ENCODE results near the gene CPA3. TPM values are rescaled to one million over a fixed set of nuclear protein-coding genes. Genes with fewer than 3 reads are reported as not detected.

CPA3 gene
- total RNA-seq (2014; rRNA removed; shearing (Covaris generic)) (not detected in 2 replicates), polyA plus RNA-seq (2016; fragmentation: Nextera tagmentation; extraction: Ambion mirVana) (not detected in 2 replicates)

GRCh38 chr3:148865049-148865448, at the start of gene CPA3:
TSS of gene CPA3 (plus strand) at chr3:148865296. CDS start at chr3:148865308, 12 bp downstream.
- Histone ChIP-seq H3K4me2 (ENCODE audit: unreplicated experiment) (no peak within 1 kb of the TSS), H3K27me3 (replicated peaks; ENCODE audit: insufficient read depth) (no peaks in the 10 kb centered on the region), H3K4me1 (ENCODE audit: insufficient read depth) (no peaks in the 10 kb centered on the region), H3K9me2 (ENCODE audit: insufficient read depth) (no peaks in the 10 kb centered on the region), H3K27ac (no peak within 1 kb of the TSS), H3K79me2 (ENCODE audit: insufficient read depth) (no peaks in the 10 kb centered on the region), H3F3A (ENCODE audit: insufficient read depth) (no peaks in the 10 kb centered on the region), H3K36me3 (ENCODE audit: low read depth) (no peaks in the 10 kb centered on the region), H2AFZ (no peak within 1 kb of the TSS), H4K20me1 (ENCODE audit: insufficient read depth) (no peaks in the 10 kb centered on the region), H3K9me3 (ENCODE audit: low read depth) (no peaks in the 10 kb centered on the region), H3K4me3 (no peak within 1 kb of the TSS), H3K9ac (no peak within 1 kb of the TSS)
- no peak for DNase-seq
- TF ChIP-seq EZH2phosphoT487 (IDR thresholded peaks at IDR 0.05; ENCODE audit: insufficient read depth, low read depth): no peak
- no peak for TF ChIP-seq EZH2 (IDR thresholded peaks at IDR 0.05; ENCODE audit: insufficient read depth, poor library complexity, severe bottlenecking)
- in situ Hi-C loops (cut with MboI): no loop called here
- 94 to 95% methylated on average over 1 of the region's 1 CpG for WGBS, 2 experiments (ENCODE audit: low coverage in 1 of 2, low lambda C conversion rate in 2 of 2, missing lambda C conversion rate in 2 of 2)

GRCh38 chr3:148815316-148816110, 49.6 kb upstream of the CPA3 start:
- Histone ChIP-seq H3K9ac (no peak overlapping the region), H3K4me1 (ENCODE audit: insufficient read depth) (no peaks in the 10 kb centered on the region), H3K79me2 (ENCODE audit: insufficient read depth) (no peaks in the 10 kb centered on the region), H3F3A (ENCODE audit: insufficient read depth) (no peaks in the 10 kb centered on the region), H3K4me2 (ENCODE audit: unreplicated experiment) (no peak overlapping the region), H3K36me3 (ENCODE audit: low read depth) (no peaks in the 10 kb centered on the region), H3K4me3 (no peak overlapping the region), H4K20me1 (ENCODE audit: insufficient read depth) (no peaks in the 10 kb centered on the region; the same call in 1 of the 2 replicates), H2AFZ (no peak overlapping the region), H3K9me3 (ENCODE audit: low read depth) (no peaks in the 10 kb centered on the region), H3K27ac (no peak overlapping the region), H3K27me3 (replicated peaks; ENCODE audit: insufficient read depth) (no peaks in the 10 kb centered on the region), H3K9me2 (ENCODE audit: insufficient read depth) (no peaks in the 10 kb centered on the region)
- 62 to 64% methylated on average over 11 of the region's 11 CpGs for WGBS, 2 experiments (ENCODE audit: low coverage in 1 of 2, low lambda C conversion rate in 2 of 2, missing lambda C conversion rate in 2 of 2)
- in situ Hi-C loops (cut with MboI): no loop called here
- TF ChIP-seq EZH2 (IDR thresholded peaks at IDR 0.05; ENCODE audit: insufficient read depth, poor library complexity, severe bottlenecking) (no peak), EZH2phosphoT487 (IDR thresholded peaks at IDR 0.05; ENCODE audit: insufficient read depth, low read depth) (no peak)
- DNase-seq: no peak

- no peaks in the 10 kb centered on the region for H3K9me3 ChIP-seq (ENCODE audit: low read depth)
- H3K79me2 ChIP-seq (ENCODE audit: insufficient read depth): no peaks in the 10 kb centered on the region
- TF ChIP-seq EZH2 (IDR thresholded peaks at IDR 0.05; ENCODE audit: insufficient read depth, poor library complexity, severe bottlenecking) (no peak), EZH2phosphoT487 (IDR thresholded peaks at IDR 0.05; ENCODE audit: insufficient read depth, low read depth) (no peak)
- H3F3A ChIP-seq (ENCODE audit: insufficient read depth): no peaks in the 10 kb centered on the region
- no peak overlapping the region for H3K4me2 ChIP-seq (ENCODE audit: unreplicated experiment)
- no peak overlapping the region for H3K27ac ChIP-seq
- no peak overlapping the region for H3K4me3 ChIP-seq
- no peak overlapping the region for H3K9ac ChIP-seq
- no peak for DNase-seq
- in situ Hi-C loops (cut with MboI): no loop called here
- whole genome bisulfite sequencing, 2 experiments (ENCODE audit: low coverage in 1 of 2, low lambda C conversion rate in 2 of 2, missing lambda C conversion rate in 2 of 2): 78% methylated on average over 2 of the region's 2 CpGs
- no peaks in the 10 kb centered on the region for H3K27me3 ChIP-seq (replicated peaks; ENCODE audit: insufficient read depth)
- H3K9me2 ChIP-seq (ENCODE audit: insufficient read depth): no peaks in the 10 kb centered on the region
- no peak overlapping the region for H2AFZ ChIP-seq
- no peaks in the 10 kb centered on the region for H3K36me3 ChIP-seq (ENCODE audit: low read depth)
- no peaks in the 10 kb centered on the region for H3K4me1 ChIP-seq (ENCODE audit: insufficient read depth)
- H4K20me1 ChIP-seq (ENCODE audit: insufficient read depth): no peaks in the 10 kb centered on the region; the same call in 1 of the 2 replicates
Observed at GRCh38 chr3:148816427-148816826, 48.7 kb upstream of the CPA3 start.

GRCh38 chr3:148816981-148817525, 48.0 kb upstream of the CPA3 start:
- Histone ChIP-seq H3K9me2 (ENCODE audit: insufficient read depth) (no peaks in the 10 kb centered on the region), H3F3A (ENCODE audit: insufficient read depth) (no peaks in the 10 kb centered on the region), H3K9me3 (ENCODE audit: low read depth) (no peaks in the 10 kb centered on the region), H2AFZ (no peak overlapping the region), H3K36me3 (ENCODE audit: low read depth) (no peaks in the 10 kb centered on the region), H3K27ac (no peak overlapping the region), H3K4me1 (ENCODE audit: insufficient read depth) (no peaks in the 10 kb centered on the region), H3K4me2 (ENCODE audit: unreplicated experiment) (no peak overlapping the region), H3K79me2 (ENCODE audit: insufficient read depth) (no peaks in the 10 kb centered on the region), H3K9ac (no peak overlapping the region), H3K27me3 (replicated peaks; ENCODE audit: insufficient read depth) (no peaks in the 10 kb centered on the region), H3K4me3 (no peak overlapping the region), H4K20me1 (ENCODE audit: insufficient read depth) (no peaks in the 10 kb centered on the region; the same call in 1 of the 2 replicates)
- no peak for TF ChIP-seq EZH2phosphoT487 (IDR thresholded peaks at IDR 0.05; ENCODE audit: insufficient read depth, low read depth)
- no peak for TF ChIP-seq EZH2 (IDR thresholded peaks at IDR 0.05; ENCODE audit: insufficient read depth, poor library complexity, severe bottlenecking)
- in situ Hi-C loops (cut with MboI): no loop called here
- WGBS, 2 experiments (ENCODE audit: low coverage in 1 of 2, low lambda C conversion rate in 2 of 2, missing lambda C conversion rate in 2 of 2): 37 to 44% methylated on average over 3 of the region's 3 CpGs
- DNase-seq: no peak

Measured in GM23248 (cell line).